PC-3 (cell line): Measurements from ENCODE around the gene MDM1.

Experiments
- CTCF ChIP-seq: fragments of 300-600 bp; sonication (generic); conservative IDR thresholded peaks from 2 replicates; pipeline ENCODE4 v1.5.1; 2017; ENCODE audit warnings: antibody characterized with exemption, low read depth, mild to moderate bottlenecking, low read length
- EZH2 ChIP-seq: fragments of 300-600 bp; sonication (generic); IDR thresholded peaks from one replicate; pipeline ENCODE4 v1.6.1; 2017; ENCODE audit warnings: antibody characterized with exemption, mild to moderate bottlenecking, low read length; ENCODE audit not compliant: unreplicated experiment
- EZH2phosphoT487 ChIP-seq: fragments of 300-600 bp; sonication (generic); IDR thresholded peaks from 2 replicates; pipeline ENCODE4 v1.6.1; 2018; ENCODE audit warnings: mild to moderate bottlenecking, antibody characterized with exemption, low read length, borderline replicate concordance

- TF ChIP-seq CTCF = no peak
- no peak for TF ChIP-seq EZH2
- TF ChIP-seq EZH2phosphoT487 = no peak
Observed at GRCh38 chr12:68364893-68365725, 32.9 kb upstream of the MDM1 start.
